Stimulated activated CD8-positive, alpha-beta memory T cell treated with anti-CD3 and anti-CD28 coated beads, Interleukin-12 subunit alpha, Interleukin-12 subunit beta, amount 100 ng/mL, for 24 hours (primary cell): ENCODE data around the gene CAMTA1.
"Not testable (repeated sequence)": the region's sequence is repeated elsewhere in the genome, so short reads cannot be mapped to it uniquely, and the experiment has no call there.

Experiments used
- DNase-seq: peaks from one replicate; pipeline ENCODE4 v3.0.0-alpha.2; 2020; ENCODE audit errors: extremely low read depth

The CAMTA1 gene

GRCh38 chr1:7366955-7367665 is 581.9 kb downstream of the CAMTA1 start:
- DNase-seq, result no peak

DNA sequence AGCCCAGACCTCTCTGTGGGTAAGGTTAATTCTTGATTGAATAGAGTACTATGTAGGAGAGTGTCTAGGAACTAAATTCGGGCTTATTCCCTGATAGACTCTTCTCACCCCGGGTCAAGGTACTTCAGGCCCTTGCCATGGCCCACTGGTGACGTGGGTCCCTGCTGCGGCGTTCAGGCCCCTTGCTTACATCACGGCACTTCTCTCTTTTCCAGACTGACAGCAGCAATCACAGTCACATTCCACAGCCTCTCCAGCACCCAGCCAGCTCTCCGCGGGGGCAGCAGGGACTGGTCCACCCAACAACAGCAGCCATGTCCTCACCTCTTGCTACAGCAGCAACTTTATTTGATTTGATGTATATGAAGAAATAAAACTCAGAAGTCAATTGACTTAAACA is 584.6 kb downstream of the CAMTA1 start:
- no peak for DNase-seq

- no peak for DNase-seq
Observed at GRCh38 chr1:7371926-7372325, 586.7 kb downstream of the CAMTA1 start.

GRCh38 chr1:7372477-7373120 is 587.3 kb downstream of the CAMTA1 start:
- no peak for DNase-seq

GRCh38 chr1:7373251-7373650 is 588.0 kb downstream of the CAMTA1 start:
- DNase-seq, result no peak

DNA sequence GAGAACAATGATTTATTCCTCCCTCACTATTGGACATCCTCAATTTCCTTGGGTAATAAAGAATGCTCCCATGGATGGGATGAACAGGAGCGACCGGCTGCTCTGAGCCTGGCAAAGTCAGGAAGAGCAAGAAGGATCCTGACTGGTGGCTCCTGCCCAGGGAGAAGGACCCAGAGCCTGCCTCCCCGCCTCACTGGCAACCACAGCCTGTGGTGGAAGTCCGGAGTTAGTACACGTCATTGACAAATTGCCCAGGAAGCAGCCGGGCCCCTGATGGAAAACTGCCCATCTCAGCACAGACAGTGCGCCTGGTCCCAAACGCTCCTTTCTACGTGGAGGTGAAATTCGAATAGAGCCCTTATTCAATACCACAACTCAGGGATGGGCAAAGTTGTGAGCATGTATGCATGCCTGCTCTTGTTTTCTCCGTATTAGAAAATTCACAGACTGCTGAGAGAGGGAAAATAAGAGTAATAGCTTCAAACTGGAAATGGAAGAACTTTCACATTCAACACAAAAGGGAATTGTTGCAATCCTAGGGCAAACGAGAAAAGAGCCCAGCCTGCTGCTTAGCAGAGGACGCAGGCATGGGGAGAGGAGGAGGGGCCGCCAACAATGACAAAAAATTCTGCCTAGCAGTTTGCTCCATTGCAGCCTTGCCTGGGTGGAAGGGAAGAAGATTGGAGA is 588.8 kb downstream of the CAMTA1 start:
- no peak for DNase-seq

GRCh38 chr1:7374563-7375160 is 589.4 kb downstream of the CAMTA1 start:
- no peak for DNase-seq

- no peak for DNase-seq
Observed at GRCh38 chr1:7375329-7375728, 590.1 kb downstream of the CAMTA1 start.

DNA sequence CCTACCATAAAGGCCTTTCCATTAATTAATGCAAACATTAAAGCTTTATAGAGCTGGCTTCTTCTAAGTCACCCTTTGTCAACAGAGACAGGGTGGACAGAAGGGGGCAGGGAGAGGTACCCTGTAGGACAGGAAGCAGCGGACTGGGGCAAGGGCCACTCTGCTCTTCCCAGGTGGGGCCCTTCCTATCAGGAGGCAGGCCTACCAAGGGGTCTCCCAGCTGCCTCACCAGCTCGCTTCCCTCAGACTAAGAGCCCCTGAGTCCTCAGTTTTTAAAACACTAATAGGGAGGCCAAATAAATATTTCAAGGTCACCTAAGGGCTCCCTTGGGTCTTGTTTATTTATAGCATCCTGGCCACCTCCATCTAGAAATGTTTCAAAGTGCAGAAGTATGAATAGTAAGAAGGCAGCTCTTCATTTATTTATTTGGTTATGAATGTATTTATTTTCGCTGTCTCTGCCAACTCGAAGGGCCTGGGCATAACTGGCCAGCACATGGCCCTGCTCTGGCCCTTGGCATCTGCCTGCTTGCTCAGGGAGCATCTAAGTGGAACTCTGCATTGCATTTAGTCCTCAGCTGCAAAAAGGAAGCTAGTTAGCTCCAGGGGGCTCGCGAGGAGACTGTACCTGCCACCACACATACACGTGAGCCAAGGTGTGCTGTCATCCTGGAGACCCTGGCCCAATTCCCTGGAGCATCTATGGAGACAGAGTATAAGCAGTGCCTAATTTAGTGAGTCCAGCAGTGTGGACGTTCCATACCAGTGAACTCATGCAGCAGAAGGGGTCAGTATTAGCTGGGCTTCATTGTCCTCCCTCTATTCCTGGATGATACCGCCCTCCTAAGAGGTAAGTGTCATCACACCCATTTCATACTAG is 590.8 kb downstream of the CAMTA1 start:
- no peak for DNase-seq

DNA sequence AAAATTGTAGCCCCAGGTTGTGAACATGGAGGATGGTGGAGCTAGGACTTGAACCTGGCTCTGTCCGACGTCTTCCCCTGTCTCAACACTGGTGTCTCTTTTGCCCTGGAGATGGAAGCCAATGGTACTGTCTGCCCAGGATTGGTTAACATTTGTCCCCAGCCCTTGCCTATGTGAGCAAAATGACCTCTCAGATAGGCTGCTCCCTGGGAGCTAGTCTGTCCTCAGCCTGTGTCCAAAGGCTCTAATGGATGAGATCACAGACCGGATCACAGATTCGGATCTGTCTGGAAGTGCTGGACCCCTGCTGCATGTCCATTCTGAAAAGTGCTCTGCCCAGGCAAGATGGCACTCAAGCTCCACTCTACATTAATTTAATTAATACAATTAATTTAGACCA is 591.4 kb downstream of the CAMTA1 start:
- DNase-seq, result no peak

GRCh38 chr1:7378346-7379130 is 593.3 kb downstream of the CAMTA1 start:
- DNase-seq, result no peak

- no peak for DNase-seq
Observed at GRCh38 chr1:7379441-7379971, 594.3 kb downstream of the CAMTA1 start.

- not testable (repeated sequence) for DNase-seq
Observed at GRCh38 chr1:7380068-7380467, 594.8 kb downstream of the CAMTA1 start.

- DNase-seq, result no peak
Observed at GRCh38 chr1:7380712-7381111, 595.5 kb downstream of the CAMTA1 start.

GRCh38 chr1:7381729-7382128 is 596.5 kb downstream of the CAMTA1 start:
- DNase-seq, result not testable (repeated sequence)

GRCh38 chr1:7382971-7383370 is 597.7 kb downstream of the CAMTA1 start:
- no peak for DNase-seq

- DNase-seq, result no peak
Observed at GRCh38 chr1:7383671-7384520, 598.6 kb downstream of the CAMTA1 start.

DNA sequence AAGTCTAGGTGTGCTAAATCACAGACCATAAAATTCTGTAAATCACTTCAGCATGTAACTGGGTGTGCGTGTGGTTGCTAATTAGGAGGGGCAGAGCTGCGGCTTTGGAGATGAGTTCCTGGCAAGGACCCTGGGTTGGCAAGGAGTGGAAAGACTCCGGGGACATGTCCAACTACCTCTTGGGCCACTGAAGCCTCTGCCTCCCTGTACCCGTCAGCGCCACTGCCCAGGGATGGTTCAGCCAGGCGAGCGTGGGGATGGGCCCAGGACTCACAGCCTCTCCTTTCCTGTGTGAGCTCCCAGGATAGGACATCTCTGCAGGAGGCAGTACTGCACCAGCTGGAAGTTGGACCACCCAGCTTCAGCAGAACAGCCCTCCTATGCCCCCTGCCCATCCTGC is 599.4 kb downstream of the CAMTA1 start:
- DNase-seq, result no peak

DNA sequence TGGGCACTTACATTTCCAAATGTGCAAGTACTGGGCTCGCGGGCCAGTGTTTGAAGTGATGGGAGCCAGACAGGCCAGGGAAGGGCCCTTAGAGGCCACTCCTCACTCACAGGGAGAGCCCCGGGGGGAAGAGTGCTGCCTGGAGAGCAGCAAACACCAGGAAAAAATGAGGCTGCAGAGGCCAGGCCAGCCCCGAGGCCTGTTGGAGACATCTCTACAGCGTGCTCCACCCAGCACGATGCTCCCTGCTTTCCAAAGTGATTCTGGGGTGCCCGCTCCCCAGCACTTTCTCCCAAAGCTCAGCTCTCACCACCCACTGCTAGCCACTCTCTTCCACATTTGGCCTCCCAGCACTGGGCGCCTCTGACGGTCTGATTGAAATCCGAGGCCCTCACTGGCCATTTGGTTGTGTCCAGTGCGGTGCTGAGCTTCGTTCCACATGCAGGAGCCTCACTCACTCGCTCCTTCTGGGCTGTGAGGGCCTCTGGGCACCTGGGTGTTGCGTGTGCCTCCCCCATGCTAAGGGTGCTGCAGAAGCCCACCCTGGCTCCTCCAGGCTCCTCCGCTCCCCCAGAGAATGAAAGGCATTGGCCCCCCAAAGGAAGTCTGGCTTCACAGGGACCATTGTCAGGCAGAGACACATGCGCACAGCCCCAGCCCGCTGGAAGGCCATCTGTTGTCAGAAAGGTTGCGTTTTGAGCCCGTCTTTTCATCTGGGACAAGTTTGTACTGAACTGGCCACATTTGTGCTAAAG is 600.4 kb downstream of the CAMTA1 start:
- DNase-seq, result no peak
